T-helper 17 cell (primary cell): ENCODE data around the gene ITGAE. TPM values are rescaled to one million over a fixed set of nuclear protein-coding genes. Genes with fewer than 3 reads are reported as not detected.
A peak's percentile ranks its signal among the peaks of the same experiment; 100 is the strongest.

Experiments used
- ATAC-seq: fragments of 150-1000 bp; cut with Tn5 transposase; 2 replicates; pipeline ENCODE4 v1.10.0; 2021; ENCODE audit warnings: mild to moderate bottlenecking, moderate library complexity
- DNase-seq, 3 donors: peaks; one replicate each; pipeline versions ENCODE4 v3.0.0 to v3.0.0-alpha.2; 2020 to 2021
- H3K9me3 ChIP-seq: one replicate; pipeline ENCODE4 v1.7.0; 2013; ENCODE audit warnings: low read length, mild to moderate bottlenecking; ENCODE audit not compliant: control insufficient read depth, poor library complexity, severe bottlenecking
- H3K27ac Mint-ChIP-seq: one replicate; pipeline ENCODE4 v1.8.0; 2022; ENCODE audit warnings: mild to moderate bottlenecking, moderate library complexity, mixed read lengths
- H3K27me3 Mint-ChIP-seq: one replicate; pipeline ENCODE4 v1.8.0; 2022; ENCODE audit warnings: mixed read lengths
- H3K36me3 Mint-ChIP-seq: one replicate; pipeline ENCODE4 v1.8.0; 2022; ENCODE audit warnings: low read depth, mixed read lengths
- H3K4me1 Mint-ChIP-seq: one replicate; pipeline ENCODE4 v1.8.0; 2022; ENCODE audit warnings: mild to moderate bottlenecking, mixed read lengths
- H3K4me3 Mint-ChIP-seq: one replicate; pipeline ENCODE4 v1.8.0; 2022; ENCODE audit warnings: mild to moderate bottlenecking, moderate library complexity, mixed read lengths
- total RNA-seq, 4 donors: library from RNA in 2 of 4; stranded (reverse) in 2 of 4; gene quantifications; one replicate each; pipeline ENCODE4 v1.2.3 and lab custom pipeline; 2022 to 2026

ITGAE gene
- total RNA-seq, 2 donors from 2014 or later: 10.2 to 14.3 TPM

DNA sequence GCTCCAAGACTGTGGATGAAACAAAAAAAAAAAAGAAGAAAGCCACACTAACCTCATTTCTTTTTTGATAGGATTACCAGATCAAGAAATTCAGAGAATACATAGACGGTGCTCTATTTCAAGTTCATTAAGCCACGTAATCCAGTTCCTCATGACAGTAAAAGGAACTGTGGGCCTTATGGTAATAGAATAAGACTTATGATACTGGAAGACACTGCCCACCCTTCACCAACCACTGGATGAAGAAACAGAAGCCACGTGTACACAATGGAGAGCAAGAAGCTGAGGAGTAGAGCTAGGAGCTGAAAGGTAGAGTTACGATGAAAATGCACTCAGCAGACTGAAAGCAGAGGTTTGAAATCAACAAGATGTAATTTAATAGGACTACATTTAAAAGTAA, 33.8 kb upstream of the ITGAE start:
- H3K27me3 Mint-ChIP-seq: no peaks in the 10 kb centered on the region
- ATAC-seq (no peak), DNase-seq (no peak)
- H3K27ac Mint-ChIP-seq: no peak overlapping the region
- H3K36me3 Mint-ChIP-seq: peaks cover 3% of the 10 kb centered on the region
- H3K9me3 ChIP-seq: no peaks in the 10 kb centered on the region
- no peak overlapping the region for H3K4me3 Mint-ChIP-seq
- H3K4me1 Mint-ChIP-seq: peaks cover 16% of the 10 kb centered on the region

DNA sequence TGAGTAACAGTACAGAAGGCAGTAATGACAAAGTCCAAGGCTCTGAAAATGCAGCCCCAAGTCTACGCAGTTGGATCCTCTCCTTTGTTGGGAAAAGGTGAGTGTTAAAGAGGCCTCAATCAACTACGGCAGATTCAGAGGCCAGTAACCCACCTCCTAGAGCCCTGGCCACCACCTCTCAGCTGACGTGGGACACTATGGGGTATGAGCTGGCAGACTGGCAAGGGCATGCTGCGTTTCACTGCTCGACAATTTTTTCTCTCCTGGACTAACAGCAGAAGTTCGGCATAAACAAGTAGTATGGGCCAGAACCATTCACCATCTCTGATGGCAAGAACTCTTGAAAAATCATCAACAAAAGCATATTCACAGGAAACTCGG, 27.9 kb upstream of the ITGAE start:
- Mint-ChIP-seq H3K27me3 (no peaks in the 10 kb centered on the region), H3K4me1 (peaks cover 7% of the 10 kb centered on the region), H3K4me3 (no peak overlapping the region), H3K27ac (no peak overlapping the region), H3K36me3 (peaks cover 3% of the 10 kb centered on the region)
- ATAC-seq (no peak), DNase-seq (no peak)
- H3K9me3 ChIP-seq: no peaks in the 10 kb centered on the region

DNA sequence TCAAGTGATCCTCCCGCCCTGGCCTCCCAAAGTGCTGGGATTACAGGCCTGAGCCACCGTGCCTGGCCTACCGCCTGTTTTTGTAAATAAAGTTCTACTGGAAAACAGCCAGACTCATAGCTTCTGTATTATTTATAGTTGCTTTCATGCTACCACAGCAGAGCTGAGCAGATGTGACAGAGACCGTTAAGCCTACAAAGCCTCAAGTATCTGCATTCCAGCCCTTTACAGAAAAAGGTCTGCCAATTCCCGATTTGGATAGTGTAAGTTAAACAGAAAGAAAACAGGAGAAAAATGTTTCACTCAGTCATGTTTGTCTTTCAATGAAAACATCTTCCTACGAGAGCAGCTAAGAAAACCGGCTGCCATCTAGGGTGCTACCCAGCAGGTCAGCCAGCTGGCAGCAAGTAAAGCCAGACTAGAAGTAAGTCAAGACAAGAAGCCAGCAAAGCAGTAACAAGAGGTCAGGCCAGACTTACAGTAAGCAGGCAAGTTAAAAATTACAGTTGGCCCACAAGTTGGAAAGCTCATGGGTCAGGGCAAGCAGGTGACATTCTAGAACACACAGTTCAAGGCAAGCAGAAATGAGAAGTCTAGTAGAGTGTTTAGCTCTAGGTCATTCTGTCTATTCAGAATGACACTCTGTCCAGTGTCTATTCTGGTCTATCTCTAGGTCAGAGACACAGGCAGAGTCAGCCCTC, 27.3 kb upstream of the ITGAE start:
- Mint-ChIP-seq H3K36me3 (no peaks in the 10 kb centered on the region), H3K27ac (no peak overlapping the region), H3K4me3 (no peak overlapping the region), H3K27me3 (no peaks in the 10 kb centered on the region), H3K4me1 (peaks cover 3% of the 10 kb centered on the region)
- no peak for ATAC-seq
- DNase-seq: no peak
- H3K9me3 ChIP-seq: no peaks in the 10 kb centered on the region

DNA sequence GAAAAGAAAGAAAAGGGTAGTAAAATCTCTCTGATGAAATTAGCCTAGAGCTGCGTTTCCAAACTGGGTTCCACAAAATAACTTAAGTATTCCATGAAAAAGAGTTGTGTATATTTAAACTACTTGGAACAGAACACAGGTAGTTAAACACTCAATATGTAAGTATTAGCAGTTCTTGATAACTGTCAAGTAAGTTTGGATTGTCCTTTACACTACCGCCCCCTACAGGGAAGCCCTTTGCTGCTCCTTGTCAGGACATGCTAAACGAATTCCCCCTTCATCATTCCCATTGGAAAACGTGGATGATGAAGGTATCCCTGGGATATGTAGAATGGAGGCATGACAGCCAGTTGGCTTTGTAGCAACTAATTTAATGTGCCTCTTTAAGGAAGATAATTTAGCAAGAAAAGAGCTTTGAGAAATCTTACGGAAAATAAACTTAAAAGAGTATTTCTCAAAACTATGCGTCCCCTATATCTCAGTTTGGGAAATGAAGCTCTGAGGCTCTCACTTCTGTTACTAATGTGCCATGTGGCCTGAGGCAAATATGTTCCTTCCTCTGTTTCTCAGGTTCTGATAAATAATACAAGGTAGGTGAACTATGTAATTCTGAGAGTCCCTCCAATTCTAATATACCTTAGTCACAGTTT, 26.3 kb upstream of the ITGAE start:
- Mint-ChIP-seq H3K27me3 (no peaks in the 10 kb centered on the region), H3K4me3 (no peak overlapping the region), H3K36me3 (no peaks in the 10 kb centered on the region), H3K4me1 (peaks cover 2% of the 10 kb centered on the region), H3K27ac (no peak overlapping the region)
- H3K9me3 ChIP-seq: no peaks in the 10 kb centered on the region
- DNase-seq: peak; percentile 37 to 66 (median 40)
- peak; percentile 73 for ATAC-seq

DNA sequence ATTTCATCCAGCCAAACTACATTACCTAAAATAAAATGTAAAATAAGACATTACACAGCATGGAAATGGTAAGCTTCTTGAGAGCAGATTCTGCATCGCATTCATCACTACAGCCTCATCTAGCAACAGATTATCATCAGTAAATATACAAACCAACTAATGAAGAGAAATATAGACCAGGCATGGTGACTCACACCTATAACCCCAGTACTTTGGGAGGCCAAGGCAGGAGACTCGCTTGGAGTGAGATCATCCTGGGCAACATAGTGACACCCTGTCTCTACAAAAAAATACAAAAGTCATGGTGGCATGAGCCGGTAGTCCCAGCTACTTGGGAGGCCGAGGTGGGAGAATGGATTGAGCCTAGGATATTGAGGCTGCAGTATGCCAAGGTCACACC, 25.2 kb upstream of the ITGAE start:
- Mint-ChIP-seq H3K4me3 (no peak overlapping the region), H3K27ac (peak overlapping the region; percentile 9), H3K27me3 (no peaks in the 10 kb centered on the region), H3K4me1 (peaks cover 2% of the 10 kb centered on the region), H3K36me3 (no peaks in the 10 kb centered on the region)
- DNase-seq: no peak
- no peak for ATAC-seq
- no peaks in the 10 kb centered on the region for H3K9me3 ChIP-seq

DNA sequence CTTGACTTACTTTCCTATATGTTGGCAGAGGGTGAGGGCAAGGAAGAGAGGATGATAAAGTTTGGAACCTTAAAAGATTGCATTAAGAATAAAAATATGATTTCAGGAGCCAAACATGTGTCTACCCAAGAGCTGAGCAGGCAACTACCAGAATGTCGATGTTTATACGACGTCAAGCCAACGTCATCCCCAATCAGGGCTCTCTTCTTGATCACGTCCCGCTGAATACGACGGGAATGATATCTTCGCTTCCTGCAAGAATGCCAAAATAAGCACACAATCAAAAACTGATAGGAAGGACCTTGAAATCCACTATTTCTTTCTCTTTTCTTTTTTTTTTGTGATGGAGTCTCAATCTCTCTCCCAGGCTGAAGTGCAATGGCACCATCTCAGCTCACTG, 20.1 kb upstream of the ITGAE start:
- DNase-seq (no peak), ATAC-seq (no peak)
- H3K9me3 ChIP-seq: no peaks in the 10 kb centered on the region
- Mint-ChIP-seq H3K27ac (no peak overlapping the region), H3K4me1 (peaks cover 2% of the 10 kb centered on the region), H3K4me3 (no peak overlapping the region), H3K27me3 (no peaks in the 10 kb centered on the region), H3K36me3 (peaks cover 2% of the 10 kb centered on the region)

DNA sequence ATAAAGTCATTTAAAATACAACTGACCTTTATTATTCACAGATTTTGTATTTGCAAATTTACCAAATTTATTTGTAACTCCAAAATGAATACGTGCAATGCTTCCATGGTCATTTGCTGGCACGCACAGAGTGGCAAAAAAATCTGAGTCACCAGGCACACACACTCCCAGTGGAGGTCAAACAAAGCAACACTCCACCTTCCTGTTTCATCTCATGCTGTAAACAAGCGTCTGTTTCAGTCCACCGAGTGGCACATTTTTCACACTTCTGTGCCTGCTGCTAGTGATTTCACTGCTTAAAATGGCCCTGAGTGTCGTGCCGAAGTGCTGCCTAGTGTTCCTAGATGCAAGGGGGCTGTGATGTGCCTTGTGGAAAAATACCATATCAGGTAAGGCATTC, 17.8 kb upstream of the ITGAE start:
- ATAC-seq: no peak
- Mint-ChIP-seq H3K4me1 (peaks cover 2% of the 10 kb centered on the region), H3K27ac (no peak overlapping the region), H3K27me3 (no peaks in the 10 kb centered on the region), H3K36me3 (peaks cover 5% of the 10 kb centered on the region), H3K4me3 (no peak overlapping the region)
- no peak for DNase-seq
- no peaks in the 10 kb centered on the region for H3K9me3 ChIP-seq

DNA sequence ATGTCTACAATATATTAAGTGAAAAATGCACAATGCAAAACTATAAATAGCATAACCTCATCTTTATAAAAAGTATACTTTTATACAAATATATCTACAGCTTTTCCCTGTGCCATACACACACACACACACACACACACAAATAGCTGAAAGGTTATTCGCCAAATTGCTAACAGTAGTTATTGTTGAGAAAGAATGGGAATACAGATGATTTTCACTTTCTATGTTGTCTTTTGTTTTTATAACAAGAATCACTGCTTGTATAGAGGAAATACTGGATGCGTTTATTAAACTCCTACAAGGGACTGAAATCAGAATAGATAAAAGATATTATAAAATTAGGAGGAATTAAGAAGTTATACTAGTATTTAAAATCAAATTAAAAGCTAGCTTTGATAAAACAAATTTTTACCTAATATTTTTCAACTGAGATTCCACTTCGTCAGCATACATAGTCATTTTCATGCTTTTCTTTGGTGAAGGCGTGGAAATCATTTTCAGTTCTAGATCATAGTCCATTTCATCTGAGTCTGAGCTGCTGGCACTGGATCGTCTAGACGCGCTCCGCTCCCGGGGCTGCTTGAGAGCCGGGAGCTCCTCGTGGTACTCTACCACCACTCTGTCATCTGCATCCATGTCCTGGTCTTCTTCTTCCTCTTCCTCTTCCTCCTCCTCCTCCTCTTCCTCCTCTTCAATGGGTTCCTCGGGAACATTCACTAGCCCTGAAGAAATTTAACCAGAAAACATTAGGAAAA, 17.0 kb upstream of the ITGAE start:
- no peaks in the 10 kb centered on the region for H3K9me3 ChIP-seq
- H3K4me1 Mint-ChIP-seq: peaks cover 2% of the 10 kb centered on the region
- ATAC-seq (no peak), DNase-seq (no peak)
- H3K27me3 Mint-ChIP-seq: no peaks in the 10 kb centered on the region
- H3K36me3 Mint-ChIP-seq: peaks cover 5% of the 10 kb centered on the region
- H3K4me3 Mint-ChIP-seq: no peak overlapping the region
- H3K27ac Mint-ChIP-seq: no peak overlapping the region

DNA sequence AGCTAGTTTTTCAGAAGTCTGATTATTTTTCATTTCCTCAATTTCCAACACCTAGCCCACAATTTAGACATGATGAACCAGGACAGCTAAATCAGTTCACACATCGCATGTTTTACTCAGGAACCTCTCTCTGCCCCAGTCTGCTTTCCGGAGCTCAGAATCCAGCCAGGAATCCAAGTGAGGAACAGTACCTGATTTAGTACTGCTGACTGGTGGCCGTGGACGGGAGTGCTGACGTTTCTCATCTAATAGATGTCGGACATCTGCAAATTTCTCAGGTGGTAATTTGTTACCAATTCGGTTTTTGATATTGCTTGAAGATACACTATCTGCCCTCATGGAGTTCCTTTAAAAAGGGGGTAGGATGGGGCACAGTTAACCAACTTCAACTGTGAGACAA, 14.9 kb upstream of the ITGAE start:
- no peak overlapping the region for H3K4me3 Mint-ChIP-seq
- peaks cover 6% of the 10 kb centered on the region for H3K36me3 Mint-ChIP-seq
- no peaks in the 10 kb centered on the region for H3K27me3 Mint-ChIP-seq
- no peaks in the 10 kb centered on the region for H3K9me3 ChIP-seq
- peaks cover 2% of the 10 kb centered on the region for H3K4me1 Mint-ChIP-seq
- no peak overlapping the region for H3K27ac Mint-ChIP-seq
- DNase-seq: no peak
- ATAC-seq: no peak

DNA sequence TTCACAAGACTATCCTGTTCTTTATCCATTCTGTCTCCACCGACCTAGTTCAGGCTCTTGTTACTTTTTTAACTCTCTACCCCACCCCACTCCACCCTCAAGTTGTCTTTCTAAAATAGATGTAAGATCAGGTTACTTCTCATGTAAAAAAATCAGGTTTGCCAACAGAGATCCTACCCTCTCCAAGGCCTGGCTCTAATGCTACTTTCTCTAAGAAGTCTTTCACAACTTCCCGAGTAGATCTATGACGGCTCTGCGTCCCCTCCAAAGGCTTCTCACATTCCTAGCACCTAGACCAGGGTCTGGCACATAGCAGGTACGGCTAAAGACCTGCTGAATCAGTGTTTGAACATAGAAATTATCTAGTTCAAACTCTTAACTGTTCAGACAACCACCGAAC, 14.1 kb upstream of the ITGAE start:
- Mint-ChIP-seq H3K4me1 (peaks cover 2% of the 10 kb centered on the region), H3K4me3 (no peak overlapping the region), H3K36me3 (peaks cover 7% of the 10 kb centered on the region), H3K27ac (no peak overlapping the region), H3K27me3 (no peaks in the 10 kb centered on the region)
- no peak for DNase-seq
- no peak for ATAC-seq
- H3K9me3 ChIP-seq: no peaks in the 10 kb centered on the region

DNA sequence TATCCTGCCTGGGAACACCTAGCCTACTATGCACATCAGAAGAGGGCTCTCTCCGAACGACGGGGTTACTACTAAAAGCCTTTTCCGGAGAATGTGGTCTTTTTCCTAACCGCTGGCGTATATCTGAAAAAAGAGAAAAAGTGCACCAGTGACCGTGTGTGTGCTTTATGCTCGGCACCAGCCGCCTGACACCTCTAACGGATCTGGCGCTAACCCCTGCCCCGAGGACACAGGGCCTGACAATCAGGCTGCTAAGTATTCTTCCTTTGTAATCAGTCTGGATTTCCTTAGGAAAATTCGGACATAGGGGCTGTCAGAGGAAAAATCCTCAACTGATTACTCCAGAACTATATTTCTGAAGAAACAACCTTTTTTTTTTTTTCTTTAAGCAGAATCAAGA, 13.4 kb upstream of the ITGAE start:
- Mint-ChIP-seq H3K27ac (no peak overlapping the region), H3K4me1 (peaks cover 6% of the 10 kb centered on the region), H3K36me3 (peaks cover 12% of the 10 kb centered on the region), H3K27me3 (no peaks in the 10 kb centered on the region), H3K4me3 (no peak overlapping the region)
- DNase-seq (no peak), ATAC-seq (no peak)
- H3K9me3 ChIP-seq: no peaks in the 10 kb centered on the region

DNA sequence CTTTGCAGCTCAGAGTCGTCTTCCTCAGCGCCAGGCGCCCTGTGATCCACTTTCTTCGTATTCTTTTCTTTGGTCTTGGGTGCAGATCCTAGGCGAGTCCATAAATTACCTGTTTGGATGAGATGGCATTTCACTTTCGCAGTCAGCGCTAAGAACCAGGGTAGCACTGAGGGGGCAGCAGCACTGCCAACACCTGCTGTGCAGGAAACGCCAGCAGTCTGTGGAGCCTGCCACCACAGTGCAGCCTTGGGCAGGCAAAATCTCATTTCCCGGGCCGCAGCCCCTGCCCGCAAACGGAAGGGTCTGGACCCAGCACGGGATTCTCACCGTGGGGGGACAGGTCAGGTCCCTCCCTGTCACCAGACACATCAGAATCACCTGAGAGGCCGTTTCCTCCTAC, 12.2 kb upstream of the ITGAE start:
- no peak for DNase-seq
- H3K4me3 Mint-ChIP-seq: no peak overlapping the region
- peaks cover 4% of the 10 kb centered on the region for H3K4me1 Mint-ChIP-seq
- no peaks in the 10 kb centered on the region for H3K9me3 ChIP-seq
- H3K36me3 Mint-ChIP-seq: peaks cover 13% of the 10 kb centered on the region
- no peak for ATAC-seq
- H3K27me3 Mint-ChIP-seq: no peaks in the 10 kb centered on the region
- H3K27ac Mint-ChIP-seq: no peak overlapping the region

DNA sequence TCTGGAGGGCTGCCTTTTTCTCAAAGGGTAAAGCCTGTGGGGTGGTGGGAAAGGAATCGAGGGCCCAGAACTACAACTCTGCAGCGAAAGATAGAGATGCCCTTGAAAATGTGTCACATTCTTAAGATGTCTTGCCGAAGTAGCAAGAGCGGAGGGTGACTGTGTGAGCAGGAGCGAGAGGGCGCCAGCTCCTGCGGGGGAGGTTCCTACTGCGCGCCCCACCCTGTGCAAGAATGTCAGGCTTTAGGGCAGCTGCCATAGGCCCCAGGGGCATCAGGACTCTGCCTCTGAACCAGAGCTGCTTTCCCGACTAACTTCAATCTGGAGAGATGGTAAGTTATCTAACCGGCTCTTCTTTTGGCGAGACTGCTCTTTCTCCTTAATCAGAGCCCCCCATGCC, 11.8 kb upstream of the ITGAE start:
- Mint-ChIP-seq H3K4me3 (no peak overlapping the region), H3K4me1 (peaks cover 4% of the 10 kb centered on the region), H3K27ac (no peak overlapping the region), H3K36me3 (peaks cover 15% of the 10 kb centered on the region), H3K27me3 (no peaks in the 10 kb centered on the region)
- DNase-seq (no peak), ATAC-seq (no peak)
- H3K9me3 ChIP-seq: no peaks in the 10 kb centered on the region
